Rectal smooth muscle tissue (tissue), 1 donor: ENCODE results near the gene MPC1.
"Not testable (repeated sequence)": the region's sequence is repeated elsewhere in the genome, so short reads cannot be mapped to it uniquely, and the experiment has no call there.

ENCODE experiments used
- H3K27ac ChIP-seq: one replicate; pipeline ENCODE4 v1.7.0; 2013; ENCODE audit warnings: low read depth, low read length, inconsistent platforms
- H3K27me3 ChIP-seq: one replicate; pipeline ENCODE4 v1.7.0; 2013; ENCODE audit warnings: low read length; ENCODE audit not compliant: control insufficient read depth, insufficient read depth
- H3K36me3 ChIP-seq: one replicate; pipeline ENCODE4 v1.7.0; 2013; ENCODE audit warnings: low read length; ENCODE audit not compliant: control insufficient read depth, insufficient read depth
- H3K4me1 ChIP-seq: one replicate; pipeline ENCODE4 v1.7.0; 2013; ENCODE audit warnings: low read length; ENCODE audit not compliant: control insufficient read depth, insufficient read depth
- H3K4me3 ChIP-seq: one replicate; pipeline ENCODE4 v1.7.0; 2013; ENCODE audit warnings: low read length
- H3K9ac ChIP-seq: one replicate; pipeline ENCODE4 v1.7.0; 2013; ENCODE audit warnings: low read length

MPC1 gene

GRCh38 chr6:166346965-166347364 lies 35.8 kb downstream of the MPC1 start:
- H3K27me3 ChIP-seq: no peaks in the 10 kb centered on the region
- H3K4me3 ChIP-seq: no peak overlapping the region
- H3K9ac ChIP-seq: no peak overlapping the region
- H3K36me3 ChIP-seq: no peaks in the 10 kb centered on the region
- H3K4me1 ChIP-seq: peaks cover 4% of the 10 kb centered on the region
- H3K27ac ChIP-seq: no peak overlapping the region

- no peaks in the 10 kb centered on the region for H3K36me3 ChIP-seq
- peaks cover 4% of the 10 kb centered on the region for H3K4me1 ChIP-seq
- no peak overlapping the region for H3K4me3 ChIP-seq
- H3K27me3 ChIP-seq: no peaks in the 10 kb centered on the region
- H3K27ac ChIP-seq: no peak overlapping the region
- H3K9ac ChIP-seq: no peak overlapping the region
Measured at GRCh38 chr6:166346449-166346848, 36.3 kb downstream of the MPC1 start.

GRCh38 chr6:166345672-166346071 lies 37.1 kb downstream of the MPC1 start:
- not testable (repeated sequence) for H3K9ac ChIP-seq, H3K27ac ChIP-seq, H3K27me3 ChIP-seq, H3K36me3 ChIP-seq, H3K4me3 ChIP-seq, H3K4me1 ChIP-seq

GRCh38 chr6:166344921-166345320 lies 37.8 kb downstream of the MPC1 start:
- not testable (repeated sequence) for H3K36me3 ChIP-seq, H3K9ac ChIP-seq, H3K4me3 ChIP-seq, H3K27ac ChIP-seq, H3K27me3 ChIP-seq, H3K4me1 ChIP-seq

GRCh38 chr6:166344240-166344639 lies 38.5 kb downstream of the MPC1 start:
- Histone ChIP-seq H3K27me3 (no peaks in the 10 kb centered on the region), H3K4me1 (peaks cover 4% of the 10 kb centered on the region), H3K36me3 (no peaks in the 10 kb centered on the region), H3K27ac (no peak overlapping the region), H3K9ac (no peak overlapping the region), H3K4me3 (no peak overlapping the region)

GRCh38 chr6:166343150-166343487 lies 39.6 kb downstream of the MPC1 start:
- Histone ChIP-seq H3K4me1 (peaks cover 4% of the 10 kb centered on the region), H3K9ac (peak overlapping the region; percentile 95), H3K4me3 (peak overlapping the region; percentile 96), H3K27me3 (no peaks in the 10 kb centered on the region), H3K27ac (no peak overlapping the region), H3K36me3 (no peaks in the 10 kb centered on the region)

GRCh38 chr6:166342349-166343149 lies 40.2 kb downstream of the MPC1 start, which contains the start of gene SFT2D1:
SFT2D1 (minus strand) TSS chr6:166342545; CDS start chr6:166342481, 64 bp downstream.
- Histone ChIP-seq H3K4me3 (peak within 1 kb of the TSS; percentile 96), H3K36me3 (no peaks in the 10 kb centered on the region), H3K27ac (peak within 1 kb of the TSS; percentile 85), H3K27me3 (no peaks in the 10 kb centered on the region), H3K4me1 (peaks cover 4% of the 10 kb centered on the region), H3K9ac (peak within 1 kb of the TSS; percentile 95)

GRCh38 chr6:166341977-166342348 lies 40.8 kb downstream of the MPC1 start:
- no peaks in the 10 kb centered on the region for H3K36me3 ChIP-seq
- peak overlapping the region; percentile 85 for H3K27ac ChIP-seq
- H3K9ac ChIP-seq: peak overlapping the region; percentile 95
- peaks cover 4% of the 10 kb centered on the region for H3K4me1 ChIP-seq
- peak overlapping the region; percentile 96 for H3K4me3 ChIP-seq
- H3K27me3 ChIP-seq: no peaks in the 10 kb centered on the region

GRCh38 chr6:166341464-166341863 lies 41.3 kb downstream of the MPC1 start:
- no peaks in the 10 kb centered on the region for H3K27me3 ChIP-seq
- H3K4me1 ChIP-seq: peaks cover 4% of the 10 kb centered on the region
- no peak overlapping the region for H3K27ac ChIP-seq
- H3K4me3 ChIP-seq: peak overlapping the region; percentile 96
- H3K9ac ChIP-seq: no peak overlapping the region
- no peaks in the 10 kb centered on the region for H3K36me3 ChIP-seq

GRCh38 chr6:166338854-166339253 lies 43.9 kb downstream of the MPC1 start:
- H3K4me1 ChIP-seq: peaks cover 4% of the 10 kb centered on the region
- no peak overlapping the region for H3K9ac ChIP-seq
- no peak overlapping the region for H3K4me3 ChIP-seq
- no peaks in the 10 kb centered on the region for H3K36me3 ChIP-seq
- no peaks in the 10 kb centered on the region for H3K27me3 ChIP-seq
- no peak overlapping the region for H3K27ac ChIP-seq

- Histone ChIP-seq H3K4me3 (no peak overlapping the region), H3K36me3 (no peaks in the 10 kb centered on the region), H3K9ac (no peak overlapping the region), H3K27me3 (no peaks in the 10 kb centered on the region), H3K27ac (no peak overlapping the region), H3K4me1 (no peaks in the 10 kb centered on the region)
Measured at GRCh38 chr6:166336847-166337246, 45.9 kb downstream of the MPC1 start.

- no peaks in the 10 kb centered on the region for H3K36me3 ChIP-seq
- H3K27ac ChIP-seq: no peak overlapping the region
- H3K27me3 ChIP-seq: no peaks in the 10 kb centered on the region
- H3K4me3 ChIP-seq: no peak overlapping the region
- H3K4me1 ChIP-seq: no peaks in the 10 kb centered on the region
- no peak overlapping the region for H3K9ac ChIP-seq
Measured at GRCh38 chr6:166335378-166336302, 47.1 kb downstream of the MPC1 start.
